ENCODE measurements around the gene NLE1.
A peak's percentile ranks its signal among the peaks of the same experiment; 100 is the strongest.
"Not testable (repeated sequence)": the region's sequence is repeated elsewhere in the genome, so short reads cannot be mapped to it uniquely, and the experiment has no call there.

The NLE1 gene

DNA sequence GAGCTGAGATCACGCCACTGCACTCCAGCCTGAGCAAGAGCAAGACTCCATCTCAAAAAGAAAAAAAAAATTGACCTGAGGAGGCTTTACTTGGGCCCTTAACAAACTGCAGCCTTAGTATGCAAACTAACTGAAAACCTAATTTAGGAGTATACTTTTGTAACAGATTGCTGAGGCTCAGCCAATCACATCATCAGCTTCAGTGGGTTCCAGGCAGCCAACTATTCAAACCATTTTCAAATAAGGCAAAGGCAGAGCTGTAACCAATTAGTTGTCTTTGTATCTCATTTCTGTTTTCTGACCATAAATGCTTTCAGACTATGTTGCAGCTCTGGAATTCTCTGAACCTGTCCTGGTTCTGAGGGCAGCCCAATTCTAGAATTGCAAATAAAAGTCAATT is 46.4 kb downstream of the NLE1 start:
- Histone ChIP-seq H3K4me1 (ENCODE audit: control insufficient read depth, insufficient read depth, low read length) (peaks cover 11% of the 10 kb centered on the region), H3K9me3 (ENCODE audit: control insufficient read depth, low read length) (no peaks in the 10 kb centered on the region), H3K9ac (ENCODE audit: low read length) (no peak overlapping the region), H3K27me3 (replicated peaks; ENCODE audit: control insufficient read depth, insufficient read depth, low read length) (no peaks in the 10 kb centered on the region), H3K4me3 (ENCODE audit: low read length) (no peak overlapping the region), H3K36me3 (ENCODE audit: control insufficient read depth, insufficient read depth, low read length, severe bottlenecking) (peaks cover 7% of the 10 kb centered on the region)
- no peak for DNase-seq (ENCODE audit: low read depth)

DNA sequence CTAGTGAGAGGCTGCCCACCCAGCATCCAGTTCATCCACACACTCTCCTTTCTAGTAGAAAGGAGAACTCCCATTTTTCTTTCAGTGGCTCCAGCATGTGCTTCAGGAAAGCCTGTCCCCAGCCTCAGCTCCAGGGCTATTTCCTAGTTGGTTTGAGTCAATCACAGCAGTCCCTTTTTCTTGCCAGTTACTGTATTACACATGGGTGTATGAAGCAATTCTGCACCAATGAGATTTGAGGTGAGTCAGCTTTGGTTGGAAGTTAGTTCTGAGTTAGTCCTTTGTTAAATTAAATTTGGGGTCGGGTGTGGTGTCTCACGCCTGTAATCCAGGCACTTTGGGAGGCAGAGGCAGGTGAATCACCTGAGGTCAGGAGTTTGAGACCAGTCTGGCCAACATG is 47.2 kb downstream of the NLE1 start:
- H3K4me1 ChIP-seq (ENCODE audit: control insufficient read depth, insufficient read depth, low read length): peaks cover 11% of the 10 kb centered on the region
- no peak overlapping the region for H3K4me3 ChIP-seq (ENCODE audit: low read length)
- peak; percentile 67 for DNase-seq (ENCODE audit: low read depth)
- H3K9ac ChIP-seq (ENCODE audit: low read length): peak overlapping the region; percentile 44
- H3K9me3 ChIP-seq (ENCODE audit: control insufficient read depth, low read length): no peaks in the 10 kb centered on the region
- no peaks in the 10 kb centered on the region for H3K36me3 ChIP-seq (ENCODE audit: control insufficient read depth, insufficient read depth, low read length, severe bottlenecking)
- H3K27me3 ChIP-seq (replicated peaks; ENCODE audit: control insufficient read depth, insufficient read depth, low read length): no peaks in the 10 kb centered on the region

DNA sequence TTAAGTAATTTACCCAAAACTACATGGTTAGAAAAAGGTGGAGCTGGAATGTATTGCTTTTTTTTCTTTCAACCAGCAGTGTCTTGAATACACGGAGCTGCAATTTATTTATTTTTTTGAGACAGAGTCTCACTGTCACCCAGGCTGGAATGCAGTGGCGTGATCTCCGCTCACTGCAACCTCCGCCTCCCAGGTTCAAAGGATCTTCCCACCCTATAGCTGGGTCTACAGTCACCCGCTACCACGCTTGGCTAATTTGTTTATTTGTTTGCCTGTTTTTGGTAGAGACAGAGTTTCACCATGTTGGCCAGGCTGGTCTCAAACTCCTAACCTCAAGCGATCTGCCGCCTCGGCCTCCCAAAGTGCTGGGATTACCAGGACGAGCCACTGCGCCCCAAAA is 51.4 kb downstream of the NLE1 start:
- not testable (repeated sequence) for H3K36me3 ChIP-seq (ENCODE audit: control insufficient read depth, insufficient read depth, low read length, severe bottlenecking); H3K27me3 ChIP-seq (replicated peaks; ENCODE audit: control insufficient read depth, insufficient read depth, low read length); H3K9ac ChIP-seq (ENCODE audit: low read length); DNase-seq (ENCODE audit: low read depth); H3K4me3 ChIP-seq (ENCODE audit: low read length); H3K9me3 ChIP-seq (ENCODE audit: control insufficient read depth, low read length)
- H3K4me1 ChIP-seq (ENCODE audit: control insufficient read depth, insufficient read depth, low read length): peaks cover 28% of the 10 kb centered on the region

DNA sequence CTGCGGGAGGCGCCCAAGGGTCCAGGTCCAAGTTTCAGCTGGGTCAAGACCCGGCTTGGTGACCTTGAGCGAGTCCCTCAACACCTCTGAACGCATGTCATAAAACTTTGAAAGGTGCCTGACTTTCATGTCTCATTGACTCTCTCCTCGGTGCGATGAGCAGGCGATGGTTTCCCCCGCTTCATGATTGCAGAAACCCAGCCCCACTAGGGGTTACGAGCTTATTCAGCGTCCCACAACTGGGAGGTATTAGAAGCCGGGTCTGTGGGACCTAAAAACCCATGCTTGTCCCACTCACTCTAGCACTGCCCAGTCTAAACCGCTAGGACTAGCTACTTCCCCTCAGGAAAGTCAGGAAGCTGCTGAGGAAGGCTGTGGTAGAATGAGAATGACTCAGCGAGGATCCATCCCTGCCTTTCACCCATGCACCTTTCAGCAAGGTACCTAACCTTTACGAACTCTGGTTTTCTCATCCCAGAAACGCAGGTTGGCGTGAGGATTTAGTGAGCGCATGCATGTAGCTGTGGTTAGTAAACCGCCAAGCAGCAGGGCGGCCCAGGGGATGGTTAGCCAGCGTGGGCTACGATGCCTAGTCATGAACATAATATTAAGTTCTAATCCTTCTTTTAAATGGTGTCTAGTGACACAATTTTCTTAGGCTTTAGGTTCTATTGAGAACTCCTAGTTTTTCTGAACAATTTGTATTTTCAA is 52.4 kb downstream of the NLE1 start:
- Histone ChIP-seq H3K9me3 (ENCODE audit: control insufficient read depth, low read length) (no peaks in the 10 kb centered on the region), H3K9ac (ENCODE audit: low read length) (peak overlapping the region; percentile 80), H3K4me1 (ENCODE audit: control insufficient read depth, insufficient read depth, low read length) (peaks cover 22% of the 10 kb centered on the region), H3K36me3 (ENCODE audit: control insufficient read depth, insufficient read depth, low read length, severe bottlenecking) (no peaks in the 10 kb centered on the region), H3K4me3 (ENCODE audit: low read length) (peak overlapping the region; percentile 72), H3K27me3 (replicated peaks; ENCODE audit: control insufficient read depth, insufficient read depth, low read length) (no peaks in the 10 kb centered on the region)
- peak; percentile 24 for DNase-seq (ENCODE audit: low read depth)

DNA sequence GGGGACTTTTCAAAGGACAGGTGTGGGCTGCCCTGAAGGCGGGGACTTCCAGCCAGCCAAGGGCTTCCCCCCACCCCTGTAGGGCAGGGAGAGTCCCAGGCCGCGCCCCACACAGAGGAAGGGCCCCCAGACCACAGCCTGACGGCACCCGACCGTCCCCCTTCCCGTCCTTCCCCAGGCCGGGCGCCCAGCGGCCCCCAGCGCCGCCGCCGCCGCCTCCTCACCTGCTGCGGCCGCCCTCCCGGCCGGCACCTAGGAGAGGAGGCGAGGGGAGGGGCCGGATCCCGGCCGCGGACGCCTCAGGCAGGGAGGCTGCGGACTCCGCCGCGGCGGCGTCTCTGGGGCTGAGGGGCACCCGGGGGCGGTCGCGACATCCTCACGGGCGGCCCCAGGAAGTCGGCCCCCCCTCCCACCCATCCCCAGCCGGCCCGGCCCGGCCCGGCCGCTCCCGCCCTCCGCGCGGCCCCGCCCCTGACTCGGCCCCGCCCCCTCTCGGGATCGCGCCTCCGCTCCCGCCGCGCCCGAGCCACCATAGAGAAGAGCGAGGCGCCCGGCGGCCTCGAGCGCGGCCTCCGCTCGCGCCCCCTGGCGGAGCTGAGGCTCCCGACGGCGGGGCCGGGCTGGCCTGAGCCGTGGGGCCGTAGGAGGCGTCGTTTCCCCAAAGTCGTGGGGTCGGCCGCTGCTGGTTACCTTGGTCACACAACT is 53.1 kb downstream of the NLE1 start:
- Histone ChIP-seq H3K9ac (ENCODE audit: low read length) (peak overlapping the region; percentile 83), H3K9me3 (ENCODE audit: control insufficient read depth, low read length) (no peaks in the 10 kb centered on the region), H3K36me3 (ENCODE audit: control insufficient read depth, insufficient read depth, low read length, severe bottlenecking) (no peaks in the 10 kb centered on the region), H3K4me3 (ENCODE audit: low read length) (peak overlapping the region; percentile 85), H3K4me1 (ENCODE audit: control insufficient read depth, insufficient read depth, low read length) (peaks cover 17% of the 10 kb centered on the region), H3K27me3 (replicated peaks; ENCODE audit: control insufficient read depth, insufficient read depth, low read length) (no peaks in the 10 kb centered on the region)
- DNase-seq (ENCODE audit: low read depth): peak; percentile 96

DNA sequence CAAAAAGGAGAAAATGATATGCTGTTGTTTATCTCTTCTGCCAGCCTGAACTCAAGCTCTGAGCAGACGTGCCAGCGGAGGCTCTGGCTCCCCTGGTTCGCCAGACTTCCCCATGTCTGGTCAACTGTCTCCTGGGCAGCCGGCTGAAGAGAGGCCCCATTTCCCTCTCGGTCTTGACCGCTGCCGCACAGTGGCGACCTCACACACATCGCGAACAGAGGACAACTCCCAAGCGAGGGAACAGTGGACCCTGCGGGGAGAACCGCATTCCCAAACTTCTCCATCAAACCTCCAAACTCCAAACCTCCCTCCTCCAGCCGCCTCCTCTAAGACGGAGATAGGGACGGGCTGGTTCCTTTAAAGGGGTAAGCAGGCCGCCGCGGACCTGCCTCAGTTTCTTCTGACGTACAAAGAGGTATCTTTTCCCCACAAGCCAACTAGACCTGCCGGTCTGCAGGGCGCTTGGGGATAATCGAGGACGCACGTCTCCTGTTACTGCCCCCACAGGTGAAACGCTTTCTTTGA is 53.7 kb downstream of the NLE1 start:
- DNase-seq (ENCODE audit: low read depth): peak; percentile 83

DNA sequence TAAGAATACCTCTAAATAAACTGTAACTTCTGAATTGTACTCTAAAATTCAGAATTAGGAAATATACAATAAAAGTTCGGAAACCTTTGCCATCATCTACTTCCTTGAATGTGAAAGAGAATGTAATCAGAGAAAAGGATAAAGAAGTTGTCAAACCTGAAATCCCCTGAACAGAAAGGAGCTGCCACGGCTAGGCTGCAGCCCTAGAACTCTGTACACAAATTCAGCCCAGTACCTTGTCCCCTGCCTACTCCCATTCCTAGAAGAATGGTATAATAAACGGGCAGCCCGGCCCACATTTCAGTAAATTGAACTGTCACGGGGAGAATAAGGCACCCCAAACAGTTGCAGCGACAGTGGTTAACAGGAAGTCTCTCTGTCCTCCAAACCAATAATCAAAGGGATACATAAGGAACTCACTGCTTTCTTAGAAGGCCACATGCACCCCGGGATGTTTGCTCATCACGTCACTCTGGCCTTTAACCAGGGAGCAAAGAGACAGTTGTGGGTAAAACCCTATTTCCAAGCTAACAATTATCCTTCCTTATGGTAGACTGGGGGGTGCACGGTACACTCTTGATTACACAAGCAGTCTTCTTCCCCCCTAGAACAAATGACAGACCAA is 54.3 kb downstream of the NLE1 start:
- DNase-seq (ENCODE audit: low read depth): no peak
- peaks cover 17% of the 10 kb centered on the region for H3K4me1 ChIP-seq (ENCODE audit: control insufficient read depth, insufficient read depth, low read length)
- H3K9ac ChIP-seq (ENCODE audit: low read length): peak overlapping the region; percentile 83

More for the DNA sequence above, 53.7 kb downstream of the NLE1 start:
- Histone ChIP-seq H3K27me3 (replicated peaks; ENCODE audit: control insufficient read depth, insufficient read depth, low read length) (no peaks in the 10 kb centered on the region), H3K36me3 (ENCODE audit: control insufficient read depth, insufficient read depth, low read length, severe bottlenecking) (no peaks in the 10 kb centered on the region), H3K9ac (ENCODE audit: low read length) (peak overlapping the region; percentile 83), H3K4me3 (ENCODE audit: low read length) (peak overlapping the region; percentile 85), H3K4me1 (ENCODE audit: control insufficient read depth, insufficient read depth, low read length) (peaks cover 17% of the 10 kb centered on the region), H3K9me3 (ENCODE audit: control insufficient read depth, low read length) (no peaks in the 10 kb centered on the region)

DNA sequence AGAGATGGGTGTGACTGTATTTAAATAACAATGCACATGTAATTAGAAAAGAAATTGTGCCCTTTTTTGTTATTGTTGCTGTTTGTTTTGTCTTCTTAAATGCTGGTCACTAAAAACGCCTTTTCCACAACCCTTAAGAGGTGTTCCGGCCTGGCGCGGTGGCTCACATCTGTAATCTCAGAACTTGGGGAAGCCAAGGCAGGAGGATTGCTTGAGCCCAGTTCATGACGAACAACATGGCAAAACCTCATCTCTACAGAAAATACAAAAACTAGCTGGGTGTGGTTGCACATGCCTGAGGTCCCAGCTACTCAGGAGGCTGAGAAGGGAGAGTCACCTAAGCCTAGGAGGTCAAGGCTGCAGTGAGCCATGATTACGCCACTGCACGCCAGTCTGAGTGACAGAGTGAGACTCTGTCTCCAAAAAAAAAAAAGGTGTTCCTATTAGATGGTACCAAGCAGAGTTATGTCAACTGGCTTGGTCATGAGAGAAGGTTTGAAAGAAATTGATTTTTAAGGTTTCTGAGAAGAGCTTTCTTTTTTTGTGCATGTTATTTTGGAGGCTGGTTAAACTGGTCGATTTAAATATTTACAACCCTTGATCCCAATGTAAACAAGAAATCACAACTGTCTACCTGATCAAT is 55.1 kb downstream of the NLE1 start:
- H3K36me3 ChIP-seq (ENCODE audit: control insufficient read depth, insufficient read depth, low read length, severe bottlenecking): no peaks in the 10 kb centered on the region
- H3K4me3 ChIP-seq (ENCODE audit: low read length): no peak overlapping the region
- no peaks in the 10 kb centered on the region for H3K27me3 ChIP-seq (replicated peaks; ENCODE audit: control insufficient read depth, insufficient read depth, low read length)
- DNase-seq (ENCODE audit: low read depth): no peak
- H3K9ac ChIP-seq (ENCODE audit: low read length): no peak overlapping the region
- peaks cover 24% of the 10 kb centered on the region for H3K4me1 ChIP-seq (ENCODE audit: control insufficient read depth, insufficient read depth, low read length)
- H3K9me3 ChIP-seq (ENCODE audit: control insufficient read depth, low read length): no peaks in the 10 kb centered on the region

More for the DNA sequence above, 54.3 kb downstream of the NLE1 start:
- Histone ChIP-seq H3K27me3 (replicated peaks; ENCODE audit: control insufficient read depth, insufficient read depth, low read length) (no peaks in the 10 kb centered on the region), H3K4me3 (ENCODE audit: low read length) (peak overlapping the region; percentile 85), H3K36me3 (ENCODE audit: control insufficient read depth, insufficient read depth, low read length, severe bottlenecking) (no peaks in the 10 kb centered on the region), H3K9me3 (ENCODE audit: control insufficient read depth, low read length) (no peaks in the 10 kb centered on the region)

DNA sequence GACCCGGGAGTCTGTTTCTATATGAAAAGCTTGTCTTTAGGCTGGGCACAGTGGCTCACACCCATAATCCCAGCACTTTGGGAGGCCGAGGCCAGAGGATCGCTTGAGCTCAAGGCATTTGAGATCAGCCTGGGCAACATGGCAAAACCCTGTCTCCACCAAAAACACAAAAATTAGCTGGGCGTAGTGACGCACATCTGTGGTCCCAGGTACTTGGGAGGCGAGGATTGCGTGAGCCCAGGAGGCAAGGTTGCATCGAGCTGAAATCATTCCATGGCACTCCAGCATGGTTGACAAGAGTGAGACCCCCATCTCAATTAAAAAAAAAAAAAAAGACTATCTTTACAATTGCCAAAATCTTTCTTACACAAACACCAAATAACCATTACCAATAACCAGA is 55.9 kb downstream of the NLE1 start:
- no peaks in the 10 kb centered on the region for H3K27me3 ChIP-seq (replicated peaks; ENCODE audit: control insufficient read depth, insufficient read depth, low read length)
- no peaks in the 10 kb centered on the region for H3K36me3 ChIP-seq (ENCODE audit: control insufficient read depth, insufficient read depth, low read length, severe bottlenecking)
- H3K9me3 ChIP-seq (ENCODE audit: control insufficient read depth, low read length): no peaks in the 10 kb centered on the region
- no peak overlapping the region for H3K4me3 ChIP-seq (ENCODE audit: low read length)
- peaks cover 29% of the 10 kb centered on the region for H3K4me1 ChIP-seq (ENCODE audit: control insufficient read depth, insufficient read depth, low read length)
- DNase-seq (ENCODE audit: low read depth): no peak
- H3K9ac ChIP-seq (ENCODE audit: low read length): no peak overlapping the region

DNA sequence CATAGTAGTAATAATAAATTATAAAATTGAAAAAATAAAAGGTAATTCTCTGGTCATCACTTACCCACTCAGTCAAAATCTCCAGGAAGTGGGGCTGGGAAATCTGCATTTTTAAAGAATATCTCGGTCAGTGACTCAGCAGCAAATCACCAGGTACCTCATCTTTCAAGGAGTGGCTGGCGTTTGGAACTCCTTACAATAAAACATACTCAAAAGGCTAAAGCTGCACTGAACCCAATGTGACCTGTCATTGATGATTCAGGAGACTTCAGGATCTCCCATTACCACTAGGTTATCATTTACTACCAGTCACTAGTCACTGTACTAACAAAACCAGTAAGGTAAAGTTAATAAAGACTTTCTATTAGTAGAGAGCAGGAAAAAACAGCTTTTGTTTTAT is 57.1 kb downstream of the NLE1 start:
- no peaks in the 10 kb centered on the region for H3K9me3 ChIP-seq (ENCODE audit: control insufficient read depth, low read length)
- DNase-seq (ENCODE audit: low read depth): no peak
- no peak overlapping the region for H3K9ac ChIP-seq (ENCODE audit: low read length)
- H3K27me3 ChIP-seq (replicated peaks; ENCODE audit: control insufficient read depth, insufficient read depth, low read length): no peaks in the 10 kb centered on the region
- H3K4me1 ChIP-seq (ENCODE audit: control insufficient read depth, insufficient read depth, low read length): peaks cover 29% of the 10 kb centered on the region
- H3K36me3 ChIP-seq (ENCODE audit: control insufficient read depth, insufficient read depth, low read length, severe bottlenecking): no peaks in the 10 kb centered on the region
- H3K4me3 ChIP-seq (ENCODE audit: low read length): no peak overlapping the region

DNA sequence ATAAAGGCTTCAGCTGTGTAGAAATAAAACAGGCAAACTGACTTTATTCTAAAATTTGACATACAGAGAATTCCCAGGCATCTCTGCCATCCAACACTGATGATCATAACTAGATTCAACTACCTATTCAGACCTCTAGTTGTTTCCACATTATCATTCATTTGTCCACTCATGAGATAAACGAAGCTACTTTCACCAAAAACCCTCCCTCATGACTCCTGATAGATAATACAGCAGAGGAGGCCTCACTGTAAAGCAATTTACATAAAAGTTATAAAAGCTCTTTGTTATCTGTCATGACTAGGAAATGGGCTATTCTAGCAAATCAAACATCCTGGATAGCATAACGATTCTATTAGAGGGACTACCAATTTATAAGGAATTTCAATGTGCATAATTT is 59.0 kb downstream of the NLE1 start:
- Histone ChIP-seq H3K9ac (ENCODE audit: low read length) (no peak overlapping the region), H3K4me1 (ENCODE audit: control insufficient read depth, insufficient read depth, low read length) (peaks cover 17% of the 10 kb centered on the region), H3K27me3 (replicated peaks; ENCODE audit: control insufficient read depth, insufficient read depth, low read length) (no peaks in the 10 kb centered on the region), H3K36me3 (ENCODE audit: control insufficient read depth, insufficient read depth, low read length, severe bottlenecking) (no peaks in the 10 kb centered on the region), H3K9me3 (ENCODE audit: control insufficient read depth, low read length) (no peaks in the 10 kb centered on the region), H3K4me3 (ENCODE audit: low read length) (no peak overlapping the region)
- no peak for DNase-seq (ENCODE audit: low read depth)

Data from adipocyte (in vitro differentiated cells).